GM18867 (cell line): ENCODE measurements around the gene CPSF4.
"Not testable (repeated sequence)": the region's sequence is repeated elsewhere in the genome, so short reads cannot be mapped to it uniquely, and the experiment has no call there.

Experiments used
- ATAC-seq: cut with Tn5 transposase; IDR thresholded peaks from one replicate; pipeline ENCODE4 v1.9.1; 2021; ENCODE audit warnings: mild to moderate bottlenecking, moderate library complexity; ENCODE audit not compliant: unreplicated experiment

Gene CPSF4

GRCh38 chr7:99407872-99408378, 30.8 kb upstream of the CPSF4 start:
- ATAC-seq, result peak; percentile 4

GRCh38 chr7:99408379-99409191, 30.2 kb upstream of the CPSF4 start, which contains the start of the genes BUD31 and PDAP1:
TSS of gene BUD31 (plus strand) at chr7:99408969. CDS start at chr7:99411093, 2,124 bp downstream.
TSS of gene PDAP1 (minus strand) at chr7:99408597. CDS start at chr7:99408548, 49 bp downstream.
- ATAC-seq, result peak; percentile 80

- peak; percentile 8 for ATAC-seq
These were observed 29.6 kb upstream of the CPSF4 start for GRCh38 chr7:99409192-99409572.

GRCh38 chr7:99409806-99410205, 28.9 kb upstream of the CPSF4 start:
- no peak for ATAC-seq

- ATAC-seq, result no peak
These were observed 28.1 kb upstream of the CPSF4 start for GRCh38 chr7:99410635-99411034.

- ATAC-seq, result not testable (repeated sequence)
These were observed 23.1 kb upstream of the CPSF4 start for GRCh38 chr7:99415513-99416127.

GRCh38 chr7:99418260-99418659, 20.5 kb upstream of the CPSF4 start:
- ATAC-seq, result no peak

GRCh38 chr7:99419323-99420021, 19.3 kb upstream of the CPSF4 start:
- no peak for ATAC-seq

GRCh38 chr7:99420213-99420612, 18.5 kb upstream of the CPSF4 start:
- no peak for ATAC-seq

GRCh38 chr7:99420986-99421385, 17.8 kb upstream of the CPSF4 start:
- ATAC-seq, result no peak

GRCh38 chr7:99422186-99422585, 16.6 kb upstream of the CPSF4 start:
- ATAC-seq, result no peak

GRCh38 chr7:99422625-99423024, 16.1 kb upstream of the CPSF4 start:
- ATAC-seq, result no peak

GRCh38 chr7:99424932-99425730, 13.6 kb upstream of the CPSF4 start:
- ATAC-seq, result no peak

GRCh38 chr7:99428972-99429566, 9.7 kb upstream of the CPSF4 start:
- ATAC-seq, result no peak

- no peak for ATAC-seq
These were observed 9.0 kb upstream of the CPSF4 start for GRCh38 chr7:99429756-99430155.

GRCh38 chr7:99431756-99432540, 6.8 kb upstream of the CPSF4 start:
- not testable (repeated sequence) for ATAC-seq

GRCh38 chr7:99433158-99433557, 5.6 kb upstream of the CPSF4 start:
- ATAC-seq, result no peak

GRCh38 chr7:99437946-99438572, 684 bp upstream of the CPSF4 start:
- peak; percentile 4 for ATAC-seq

- no peak for ATAC-seq
These were observed 1.5 kb downstream of the CPSF4 start for GRCh38 chr7:99440195-99440594.
